H9 (cell line): ENCODE results near the gene SELENOI. TPM values are rescaled to one million over a fixed set of nuclear protein-coding genes. Genes with fewer than 3 reads are reported as not detected.

Experiments
- DNase-seq: peaks from one replicate; pipeline ENCODE4 v3.0.0-alpha.2; 2017
- H2AFZ ChIP-seq: one replicate; pipeline ENCODE4 v1.6.1; 2013; ENCODE audit warnings: mild to moderate bottlenecking, low read length, control low read depth, moderate library complexity
- H2AK5ac ChIP-seq: 2 replicates; pipeline ENCODE4 v1.6.1; 2013; ENCODE audit warnings: low read length, control low read depth, mixed read lengths; ENCODE audit not compliant: insufficient read length
- H2BK120ac ChIP-seq: one replicate; pipeline ENCODE4 v1.6.1; 2013; ENCODE audit warnings: low read depth, mild to moderate bottlenecking, low read length, control low read depth, inconsistent platforms; ENCODE audit not compliant: poor library complexity, severe bottlenecking
- H2BK12ac ChIP-seq: 2 replicates; pipeline ENCODE4 v1.6.1; 2013; ENCODE audit warnings: low read length, control low read depth, mixed read lengths, low read depth; ENCODE audit not compliant: insufficient read length
- H2BK15ac ChIP-seq: 2 replicates; pipeline ENCODE4 v1.6.1; 2013; ENCODE audit warnings: low read depth, low read length, control low read depth
- H2BK20ac ChIP-seq: one replicate; pipeline ENCODE4 v1.6.1; 2013; ENCODE audit warnings: low read depth, mild to moderate bottlenecking, low read length, control low read depth, inconsistent platforms; ENCODE audit not compliant: poor library complexity, severe bottlenecking
- H2BK5ac ChIP-seq: 2 replicates; pipeline ENCODE4 v1.6.1; 2013; ENCODE audit warnings: low read length, control low read depth, mixed read lengths; ENCODE audit not compliant: insufficient read length
- H3K14ac ChIP-seq: 2 replicates; pipeline ENCODE4 v1.6.1; 2013; ENCODE audit warnings: low read length, control low read depth; ENCODE audit not compliant: insufficient read depth
- H3K18ac ChIP-seq: 2 replicates; pipeline ENCODE4 v1.6.1; 2013; ENCODE audit warnings: low read depth, mild to moderate bottlenecking, mixed read lengths, low read length, control low read depth; ENCODE audit not compliant: insufficient read length
- H3K23ac ChIP-seq: 2 replicates; pipeline ENCODE4 v1.6.1; 2013; ENCODE audit warnings: low read length, control low read depth, mixed read lengths, low read depth; ENCODE audit not compliant: insufficient read length
- H3K23me2 ChIP-seq: 2 replicates; pipeline ENCODE4 v1.6.1; 2013; ENCODE audit warnings: low read depth, mild to moderate bottlenecking, mixed read lengths, low read length, control low read depth; ENCODE audit not compliant: insufficient read length, poor library complexity, severe bottlenecking
- H3K27ac ChIP-seq: 2 replicates; pipeline ENCODE4 v1.5.1; 2013; ENCODE audit warnings: low read length, control low read depth, mixed read lengths, low read depth; ENCODE audit not compliant: insufficient read length
- H3K27me3 ChIP-seq: 2 replicates; pipeline ENCODE4 v1.6.1; 2013; ENCODE audit warnings: low read length, control low read depth, inconsistent platforms; ENCODE audit not compliant: insufficient read depth
- H3K4ac ChIP-seq: 2 replicates; pipeline ENCODE4 v1.6.1; 2013; ENCODE audit warnings: low read depth, mild to moderate bottlenecking, control low read depth, inconsistent platforms, low read length, moderate library complexity
- H3K4me1 ChIP-seq: 2 replicates; pipeline ENCODE4 v1.6.1; 2013; ENCODE audit warnings: low read length, control low read depth, inconsistent platforms; ENCODE audit not compliant: insufficient read depth
- H3K4me2 ChIP-seq: 2 replicates; pipeline ENCODE4 v1.6.1; 2013; ENCODE audit warnings: low read length, control low read depth, mixed read lengths; ENCODE audit not compliant: insufficient read length, insufficient read depth
- H3K56ac ChIP-seq: 2 replicates; pipeline ENCODE4 v1.6.1; 2013; ENCODE audit warnings: low read depth, mild to moderate bottlenecking, mixed read lengths, low read length, control low read depth; ENCODE audit not compliant: insufficient read length
- H3K79me1 ChIP-seq: 2 replicates; pipeline ENCODE4 v1.6.1; 2013; ENCODE audit warnings: low read depth, mild to moderate bottlenecking, moderate library complexity, low read length, control low read depth, inconsistent platforms; ENCODE audit not compliant: insufficient read depth, poor library complexity, severe bottlenecking
- H3K79me2 ChIP-seq: 2 replicates; pipeline ENCODE4 v1.6.1; 2013; ENCODE audit warnings: low read length, control low read depth, inconsistent platforms; ENCODE audit not compliant: insufficient read depth
- H3K9ac ChIP-seq: 2 replicates; pipeline ENCODE4 v1.6.1; 2013; ENCODE audit warnings: low read length, control low read depth, mixed read lengths; ENCODE audit not compliant: insufficient read length; ENCODE audit errors: extremely low read depth
- H3K9me3 ChIP-seq: one replicate; pipeline ENCODE4 v1.6.1; 2013; ENCODE audit warnings: low read depth, low read length, inconsistent platforms; ENCODE audit not compliant: control insufficient read depth
- H3T11ph ChIP-seq: one replicate; pipeline ENCODE4 v1.6.1; 2013; ENCODE audit warnings: mild to moderate bottlenecking, low read length, control low read depth, inconsistent platforms
- H4K20me1 ChIP-seq: one replicate; pipeline ENCODE4 v1.6.1; 2013; ENCODE audit not compliant: control insufficient read depth, insufficient read length, insufficient read depth
- H4K5ac ChIP-seq: 2 replicates; pipeline ENCODE4 v1.6.1; 2013; ENCODE audit warnings: low read depth, mild to moderate bottlenecking, mixed read lengths, low read length, control low read depth; ENCODE audit not compliant: insufficient read length
- H4K8ac ChIP-seq: replicated peaks from 2 replicates; pipeline ENCODE4 v1.6.1; 2013; ENCODE audit warnings: low read length, control low read depth, mixed read lengths, low read depth; ENCODE audit not compliant: insufficient read length
- H4K91ac ChIP-seq: 2 replicates; pipeline ENCODE4 v1.6.1; 2013; ENCODE audit warnings: low read depth, mild to moderate bottlenecking, moderate library complexity, mixed read lengths, low read length, control low read depth; ENCODE audit not compliant: insufficient read length
- H3K27ac Mint-ChIP-seq, 3 experiments: 2 replicates in 2 of 3; 3 replicates in 1 of 3; pipeline ENCODE4 v1.8.0; 2020 to 2021; ENCODE audit warnings: mixed read lengths in 3 of 3, mild to moderate bottlenecking in 1 of 3, moderate library complexity in 1 of 3
- H3K27me3 Mint-ChIP-seq: 2 replicates; pipeline ENCODE4 v1.8.0; 2021; ENCODE audit warnings: low read depth, mild to moderate bottlenecking, moderate library complexity, mixed read lengths
- H3K36me3 Mint-ChIP-seq, 3 experiments: 2 replicates in 2 of 3; 3 replicates in 1 of 3; pipeline ENCODE4 v1.8.0; 2020 to 2021; ENCODE audit warnings: low read depth in 3 of 3, mixed read lengths in 3 of 3; ENCODE audit not compliant: insufficient read depth in 1 of 3
- H3K4me1 Mint-ChIP-seq, 2 experiments: 2 replicates each; pipeline ENCODE4 v1.8.0; 2020; ENCODE audit warnings: mixed read lengths in 2 of 2
- H3K4me3 Mint-ChIP-seq, 2 experiments: 2 replicates in 1 of 2; 3 replicates in 1 of 2; pipeline ENCODE4 v1.8.0; 2020 to 2021; ENCODE audit warnings: mild to moderate bottlenecking in 2 of 2, mixed read lengths in 2 of 2, moderate library complexity in 1 of 2
- H3K9me3 Mint-ChIP-seq, 2 experiments: 2 replicates in 1 of 2; 3 replicates in 1 of 2; pipeline ENCODE4 v1.8.0; 2020; ENCODE audit warnings: mild to moderate bottlenecking in 2 of 2, mixed read lengths in 2 of 2, moderate library complexity in 1 of 2
- CTCF ChIP-seq: fragments of 200-600 bp; sonication (generic); conservative IDR thresholded peaks from 3 replicates; pipeline ENCODE4 v1.8.0; 2021; ENCODE audit warnings: antibody characterized with exemption, mild to moderate bottlenecking
- WGBS: extraction: QIAGEN DNeasy Blood & Tissue Kit; methylation state at CpG from one replicate; pipeline ENCODE4 v1.1.7; 2013; ENCODE audit warnings: missing lambda C conversion rate, low lambda C conversion rate, mixed read lengths; ENCODE audit not compliant: insufficient read length; ENCODE audit errors: extremely low coverage; 5-methylcytosine and 5-hydroxymethylcytosine counted together
- total RNA-seq: library from RNA; stranded (reverse); gene quantifications from 2 replicates; pipeline ENCODE4 v1.2.1, GENCODE V29; 2021

SELENOI gene
- total RNA-seq, 1 experiment from 2014 or later, result 41.9 TPM

- Histone ChIP-seq H2BK12ac (no peak overlapping the region), H3T11ph (no peak overlapping the region), H2BK15ac (no peak overlapping the region), H4K91ac (no peak overlapping the region), H2BK5ac (no peak overlapping the region), H3K23me2 (peaks cover 3% of the 10 kb centered on the region), H4K5ac (no peak overlapping the region), H3K9ac (no peak overlapping the region), H3K27me3 (no peaks in the 10 kb centered on the region), H3K27ac (no peak overlapping the region), H3K4me1 (0 out of 2 replicates have a peak, but pooled peaks cover 1% of the 10 kb centered on the region), H2BK20ac (no peak overlapping the region), H3K4me2 (no peak overlapping the region), H2AFZ (no peak overlapping the region), H3K4ac (no peak overlapping the region), H3K9me3 (no peaks in the 10 kb centered on the region), H3K18ac (no peak overlapping the region), H3K79me1 (no peaks in the 10 kb centered on the region), H3K79me2 (no peaks in the 10 kb centered on the region), H2BK120ac (no peak overlapping the region), H3K56ac (no peak overlapping the region), H4K8ac (no peak overlapping the region), H3K23ac (no peak overlapping the region), H2AK5ac (no peak overlapping the region), H3K14ac (no peak overlapping the region), H4K20me1 (no peaks in the 10 kb centered on the region)
- Mint-ChIP-seq H3K27ac (no peak overlapping the region), H3K27me3 (peaks cover 3% of the 10 kb centered on the region; the same call in 1 of the 2 replicates), H3K4me1 (peaks cover 0 to 7% of the 10 kb centered on the region in 2 experiments; a peak in 1 of 4 replicates), H3K9me3 (no peaks in the 10 kb centered on the region), H3K4me3 (no peak overlapping the region), H3K36me3 (no peaks in the 10 kb centered on the region)
- no peak for DNase-seq
- no CpG with 5 or more reads among the region's 8 CpGs for WGBS
- no peak for TF ChIP-seq CTCF
Measured at GRCh38 chr2:26429779-26430578, 84.0 kb downstream of the SELENOI start.
